ENCODE measurements around the gene FBLL1. TPM values are rescaled to one million over a fixed set of nuclear protein-coding genes. Genes with fewer than 3 reads are reported as not detected.

Gene FBLL1
- total and polyA plus RNA-seq, 10 of the 15 experiments (the other 5 are each of a cell fraction or from before 2014, with no cell fraction given), result 0.04 to 0.23 (median 0.15) TPM; not detected in 7

GRCh38 chr5:168579488-168580226 lies 50.6 kb downstream of the FBLL1 start (continued):
- TF ChIP-seq SMARCA5 (IDR thresholded peaks at IDR 0.05) (peak; percentile 24; the same call in 1 of the 2 replicates), MEF2A (IDR thresholded peaks at IDR 0.05; ENCODE audit: insufficient read depth, low read depth, low read length) (no peak), SMC3 (IDR thresholded peaks at IDR 0.05; ENCODE audit: borderline replicate concordance, low read length) (no peak), YY1 (IDR thresholded peaks at IDR 0.05; ENCODE audit: low read depth, low read length) (peak; percentile 93), RAD51 (IDR thresholded peaks at IDR 0.05) (peak; percentile 93), ZNF207 (IDR thresholded peaks at IDR 0.05; ENCODE audit: borderline replicate concordance) (no peak), BHLHE40 (IDR thresholded peaks at IDR 0.05; ENCODE audit: borderline replicate concordance in 1 of 2, low read depth in 2 of 2, low read length in 1 of 2) (peak in 1 of 2 experiments; percentile 81; a peak in 2 of 4 replicates), TARDBP (IDR thresholded peaks at IDR 0.05; ENCODE audit: borderline replicate concordance) (peak; percentile 95), CBX5 (IDR thresholded peaks at IDR 0.05; ENCODE audit: low read depth) (no peak), CREB1 (IDR thresholded peaks at IDR 0.05; ENCODE audit: low read depth) (peak; percentile 77; the same call in 1 of the 2 replicates), EED (IDR thresholded peaks at IDR 0.05; ENCODE audit: low read depth) (no peak), PAX5 (IDR thresholded peaks at IDR 0.05; ENCODE audit: borderline replicate concordance, low read depth, low read length) (no peak), PAX8 (IDR thresholded peaks at IDR 0.05) (peak; percentile 58; the same call in 1 of the 2 replicates), MEF2B (IDR thresholded peaks at IDR 0.05; ENCODE audit: partially characterized antibody, poor library complexity, severe bottlenecking) (no peak), PBX3 (IDR thresholded peaks at IDR 0.05; ENCODE audit: insufficient replicate concordance, low read depth, low read length) (peak; percentile 11), NFIC (IDR thresholded peaks at IDR 0.05; ENCODE audit: low read depth, low read length) (no peak), IRF3 (IDR thresholded peaks at IDR 0.05) (peak; percentile 28; the same call in 1 of the 2 replicates), KDM1A (IDR thresholded peaks at IDR 0.05; ENCODE audit: borderline replicate concordance) (no peak)
- TF ChIP-seq, protein P1, sequence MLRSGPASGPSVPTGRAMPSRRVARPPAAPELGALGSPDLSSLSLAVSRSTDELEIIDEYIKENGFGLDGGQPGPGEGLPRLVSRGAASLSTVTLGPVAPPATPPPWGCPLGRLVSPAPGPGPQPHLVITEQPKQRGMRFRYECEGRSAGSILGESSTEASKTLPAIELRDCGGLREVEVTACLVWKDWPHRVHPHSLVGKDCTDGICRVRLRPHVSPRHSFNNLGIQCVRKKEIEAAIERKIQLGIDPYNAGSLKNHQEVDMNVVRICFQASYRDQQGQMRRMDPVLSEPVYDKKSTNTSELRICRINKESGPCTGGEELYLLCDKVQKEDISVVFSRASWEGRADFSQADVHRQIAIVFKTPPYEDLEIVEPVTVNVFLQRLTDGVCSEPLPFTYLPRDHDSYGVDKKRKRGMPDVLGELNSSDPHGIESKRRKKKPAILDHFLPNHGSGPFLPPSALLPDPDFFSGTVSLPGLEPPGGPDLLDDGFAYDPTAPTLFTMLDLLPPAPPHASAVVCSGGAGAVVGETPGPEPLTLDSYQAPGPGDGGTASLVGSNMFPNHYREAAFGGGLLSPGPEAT (IDR thresholded peaks at IDR 0.05; ENCODE audit: low read depth), result 0 out of 2 replicates have a peak, but pooled peaks have one; percentile 48
- TF ChIP-seq, protein P2, sequence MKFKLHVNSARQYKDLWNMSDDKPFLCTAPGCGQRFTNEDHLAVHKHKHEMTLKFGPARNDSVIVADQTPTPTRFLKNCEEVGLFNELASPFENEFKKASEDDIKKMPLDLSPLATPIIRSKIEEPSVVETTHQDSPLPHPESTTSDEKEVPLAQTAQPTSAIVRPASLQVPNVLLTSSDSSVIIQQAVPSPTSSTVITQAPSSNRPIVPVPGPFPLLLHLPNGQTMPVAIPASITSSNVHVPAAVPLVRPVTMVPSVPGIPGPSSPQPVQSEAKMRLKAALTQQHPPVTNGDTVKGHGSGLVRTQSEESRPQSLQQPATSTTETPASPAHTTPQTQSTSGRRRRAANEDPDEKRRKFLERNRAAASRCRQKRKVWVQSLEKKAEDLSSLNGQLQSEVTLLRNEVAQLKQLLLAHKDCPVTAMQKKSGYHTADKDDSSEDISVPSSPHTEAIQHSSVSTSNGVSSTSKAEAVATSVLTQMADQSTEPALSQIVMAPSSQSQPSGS (IDR thresholded peaks at IDR 0.05; ENCODE audit: low read length), result no peak
- TF ChIP-seq, protein P3, sequence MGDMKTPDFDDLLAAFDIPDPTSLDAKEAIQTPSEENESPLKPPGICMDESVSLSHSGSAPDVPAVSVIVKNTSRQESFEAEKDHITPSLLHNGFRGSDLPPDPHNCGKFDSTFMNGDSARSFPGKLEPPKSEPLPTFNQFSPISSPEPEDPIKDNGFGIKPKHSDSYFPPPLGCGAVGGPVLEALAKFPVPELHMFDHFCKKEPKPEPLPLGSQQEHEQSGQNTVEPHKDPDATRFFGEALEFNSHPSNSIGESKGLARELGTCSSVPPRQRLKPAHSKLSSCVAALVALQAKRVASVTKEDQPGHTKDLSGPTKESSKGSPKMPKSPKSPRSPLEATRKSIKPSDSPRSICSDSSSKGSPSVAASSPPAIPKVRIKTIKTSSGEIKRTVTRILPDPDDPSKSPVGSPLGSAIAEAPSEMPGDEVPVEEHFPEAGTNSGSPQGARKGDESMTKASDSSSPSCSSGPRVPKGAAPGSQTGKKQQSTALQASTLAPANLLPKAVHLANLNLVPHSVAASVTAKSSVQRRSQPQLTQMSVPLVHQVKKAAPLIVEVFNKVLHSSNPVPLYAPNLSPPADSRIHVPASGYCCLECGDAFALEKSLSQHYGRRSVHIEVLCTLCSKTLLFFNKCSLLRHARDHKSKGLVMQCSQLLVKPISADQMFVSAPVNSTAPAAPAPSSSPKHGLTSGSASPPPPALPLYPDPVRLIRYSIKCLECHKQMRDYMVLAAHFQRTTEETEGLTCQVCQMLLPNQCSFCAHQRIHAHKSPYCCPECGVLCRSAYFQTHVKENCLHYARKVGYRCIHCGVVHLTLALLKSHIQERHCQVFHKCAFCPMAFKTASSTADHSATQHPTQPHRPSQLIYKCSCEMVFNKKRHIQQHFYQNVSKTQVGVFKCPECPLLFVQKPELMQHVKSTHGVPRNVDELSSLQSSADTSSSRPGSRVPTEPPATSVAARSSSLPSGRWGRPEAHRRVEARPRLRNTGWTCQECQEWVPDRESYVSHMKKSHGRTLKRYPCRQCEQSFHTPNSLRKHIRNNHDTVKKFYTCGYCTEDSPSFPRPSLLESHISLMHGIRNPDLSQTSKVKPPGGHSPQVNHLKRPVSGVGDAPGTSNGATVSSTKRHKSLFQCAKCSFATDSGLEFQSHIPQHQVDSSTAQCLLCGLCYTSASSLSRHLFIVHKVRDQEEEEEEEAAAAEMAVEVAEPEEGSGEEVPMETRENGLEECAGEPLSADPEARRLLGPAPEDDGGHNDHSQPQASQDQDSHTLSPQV (IDR thresholded peaks at IDR 0.05), result no peak
